OCI-LY7 (cell line): ENCODE data around the gene CHRNA7. TPM values are rescaled to one million over a fixed set of nuclear protein-coding genes. Genes with fewer than 3 reads are reported as not detected.
"Not testable (repeated sequence)": the region's sequence is repeated elsewhere in the genome, so short reads cannot be mapped to it uniquely, and the experiment has no call there.

Experiments used
- BruUV-seq: library from RNA; stranded (reverse); fragments of 400-500 nt; replicated peaks from 2 replicates; lab custom pipeline; 2021; lab: Mats Ljungman, UMichigan
- CTCF ChIA-PET: fragments of 300-600 bp; sonication (Branson Sonifier 250); formaldehyde crosslinking; loops from one replicate; lab custom pipeline; 2022; ENCODE audit warnings: antibody characterized with exemption; ENCODE audit not compliant: unreplicated experiment; lab: Charles Lee
- POLR2A ChIA-PET: fragments of 300-600 bp; sonication (Branson Sonifier 250); formaldehyde crosslinking; loops from one replicate; lab custom pipeline; 2022; ENCODE audit warnings: antibody characterized with exemption; lab: Charles Lee
- DNase-seq: peaks from one replicate; pipeline ENCODE4 v3.0.0-alpha.2; 2015; ENCODE audit warnings: low spot score
- H2AFZ ChIP-seq: fragments of 200-600 bp; sonication (generic), shearing (Covaris generic); 2 replicates; pipeline ENCODE4 v1.6.1; 2014; ENCODE audit warnings: mild to moderate bottlenecking, antibody characterized with exemption, low read length, moderate library complexity
- H3K27ac ChIP-seq: fragments of 200-600 bp; sonication (generic); 2 replicates; pipeline ENCODE4 v1.5.1; 2014; ENCODE audit warnings: mixed run types, low read depth, mild to moderate bottlenecking, moderate library complexity, low read length, inconsistent platforms; ENCODE audit not compliant: poor library complexity, severe bottlenecking
- H3K36me3 ChIP-seq: fragments of 200-600 bp; sonication (generic); 2 replicates; pipeline ENCODE4 v1.6.1; 2014; ENCODE audit warnings: mild to moderate bottlenecking, antibody characterized with exemption, low read length, moderate library complexity, mixed read lengths; ENCODE audit not compliant: insufficient read depth
- H3K4me1 ChIP-seq: fragments of 200-600 bp; sonication (generic); 2 replicates; pipeline ENCODE4 v1.5.1; 2014; ENCODE audit warnings: mild to moderate bottlenecking, low read length; ENCODE audit not compliant: insufficient read depth, poor library complexity, severe bottlenecking
- H3K4me2 ChIP-seq: fragments of 200-600 bp; sonication (generic); 2 replicates; pipeline ENCODE4 v1.6.1; 2014; ENCODE audit warnings: mild to moderate bottlenecking, low read length
- H3K4me3 ChIP-seq: fragments of 200-600 bp; sonication (generic); 2 replicates; pipeline ENCODE4 v1.5.1; 2014; ENCODE audit warnings: mild to moderate bottlenecking, low read depth, low read length; ENCODE audit not compliant: poor library complexity, severe bottlenecking
- H3K79me2 ChIP-seq: fragments of 200-600 bp; sonication (generic); 2 replicates; pipeline ENCODE4 v1.6.1; 2016; ENCODE audit warnings: low read depth, mild to moderate bottlenecking, low read length, moderate library complexity, mixed read lengths; ENCODE audit not compliant: insufficient read depth
- H3K9me2 ChIP-seq: fragments of 200-600 bp; sonication (generic); 2 replicates; pipeline ENCODE4 v1.6.1; 2016; ENCODE audit warnings: mild to moderate bottlenecking, low read length, mixed read lengths; ENCODE audit not compliant: insufficient read depth
- H3K9me3 ChIP-seq: fragments of 200-600 bp; sonication (generic); 2 replicates; pipeline ENCODE4 v1.6.1; 2014; ENCODE audit warnings: mild to moderate bottlenecking, mixed run types, low read length, mixed read lengths
- H4K20me1 ChIP-seq: fragments of 200-600 bp; sonication (generic); 2 replicates; pipeline ENCODE4 v1.6.1; 2014; ENCODE audit warnings: mild to moderate bottlenecking, antibody characterized with exemption, low read length, moderate library complexity, mixed read lengths; ENCODE audit not compliant: insufficient read depth
- CTCF ChIP-seq: fragments of 200-600 bp; sonication (generic); conservative IDR thresholded peaks from 2 replicates; pipeline ENCODE4 v1.5.1; 2014; ENCODE audit warnings: mild to moderate bottlenecking, antibody characterized with exemption, low read length, moderate library complexity, mixed read lengths
- EZH2phosphoT487 ChIP-seq: fragments of 200-600 bp; sonication (generic); IDR thresholded peaks from 2 replicates; pipeline ENCODE4 v1.6.1; 2018; ENCODE audit warnings: low read depth, borderline replicate concordance, mild to moderate bottlenecking, mixed run types, antibody characterized with exemption, low read length, moderate library complexity, mixed read lengths
- intact Hi-C: fragments of 100-400 bp; cut with micrococcal nuclease; formaldehyde crosslinking; loops from one replicate; pipeline ENCODE4 v1.10.0; 2022; ENCODE audit not compliant: unreplicated experiment
- total RNA-seq, 2 experiments: library from RNA; depleted of rRNA in 1 of 2; stranded (reverse); fragments of >200 nt in 1 of 2; shearing (Covaris generic) in 1 of 2; gene quantifications; 2 replicates each; pipeline ENCODE4 v1.2.3, GENCODE V29; 2014 to 2022

CHRNA7 gene
- total RNA-seq, 2 experiments from 2014 or later: not detected

DNA sequence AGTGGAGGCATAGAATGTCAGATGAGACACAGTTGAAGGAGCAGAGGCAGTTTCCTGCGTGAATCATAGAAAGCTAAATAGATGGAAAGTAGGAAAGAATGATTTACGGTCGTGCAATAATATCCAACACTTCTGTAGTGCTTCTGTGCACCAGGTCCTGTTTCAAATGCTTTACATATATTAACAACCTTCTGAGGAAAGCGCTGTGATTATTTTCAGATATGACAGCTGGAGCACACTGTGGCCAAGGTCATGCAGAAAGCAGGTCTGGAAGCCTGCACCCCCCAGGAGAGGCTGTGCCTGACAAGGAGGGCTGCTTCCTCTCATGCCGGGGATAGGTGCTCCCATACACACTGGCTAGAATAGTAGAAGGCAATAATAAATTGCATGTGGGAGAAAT, 104.5 kb downstream of the CHRNA7 start:
- TF ChIP-seq CTCF (no peak), EZH2phosphoT487 (no peak)
- H3K4me3 ChIP-seq: no peak overlapping the region
- no peak for DNase-seq
- no peaks in the 10 kb centered on the region for H3K36me3 ChIP-seq
- no TSS peak for BruUV-seq
- H2AFZ ChIP-seq: no peak overlapping the region
- POLR2A ChIA-PET: no interaction called here
- H3K4me2 ChIP-seq: no peak overlapping the region
- H3K79me2 ChIP-seq: no peaks in the 10 kb centered on the region
- intact Hi-C loops: no loop called here
- CTCF ChIA-PET: no interaction called here
- no peaks in the 10 kb centered on the region for H3K4me1 ChIP-seq
- no peaks in the 10 kb centered on the region for H3K9me3 ChIP-seq
- H4K20me1 ChIP-seq: no peaks in the 10 kb centered on the region
- no peaks in the 10 kb centered on the region for H3K9me2 ChIP-seq
- H3K27ac ChIP-seq: no peak overlapping the region

DNA sequence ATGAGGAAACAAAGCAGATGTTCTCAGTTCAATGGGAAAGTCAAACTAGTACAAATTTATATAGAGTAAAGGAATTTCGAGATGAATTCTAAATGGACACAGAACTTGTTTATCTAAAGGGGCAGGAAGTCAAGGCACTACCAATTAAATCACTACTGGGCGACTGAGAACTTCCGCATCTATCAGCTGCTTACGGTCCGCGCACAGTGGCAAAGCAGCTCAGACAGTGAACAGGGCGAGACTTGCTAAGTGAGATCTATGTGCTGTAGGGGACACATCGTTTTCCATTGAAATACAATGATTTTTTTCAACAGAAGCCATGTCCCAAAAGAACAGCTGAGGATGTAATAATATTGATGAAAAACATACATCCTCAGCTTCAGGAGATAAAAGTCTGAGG, 105.0 kb downstream of the CHRNA7 start:
- CTCF ChIA-PET: no interaction called here

GRCh38 chr15:32145512-32145911, 115.2 kb downstream of the CHRNA7 start:
- H3K9me3 ChIP-seq, H3K4me1 ChIP-seq, intact Hi-C loops, BruUV-seq, H3K9me2 ChIP-seq, H2AFZ ChIP-seq, H4K20me1 ChIP-seq, H3K36me3 ChIP-seq, CTCF ChIA-PET, H3K79me2 ChIP-seq, H3K4me2 ChIP-seq, H3K4me3 ChIP-seq, H3K27ac ChIP-seq, DNase-seq: not testable (repeated sequence)
- POLR2A ChIA-PET: interaction anchor here (0.6 kb wide), 1 partner anchor 16 kb away, joined by 4 read pairs; no protein-coding TSS in a partner anchor

More for the DNA sequence above, 105.0 kb downstream of the CHRNA7 start:
- H3K4me1 ChIP-seq: no peaks in the 10 kb centered on the region
- no peak overlapping the region for H3K4me3 ChIP-seq
- H3K9me2 ChIP-seq: no peaks in the 10 kb centered on the region
- no peak overlapping the region for H3K4me2 ChIP-seq
- POLR2A ChIA-PET: no interaction called here
- no peak overlapping the region for H2AFZ ChIP-seq
- H4K20me1 ChIP-seq: no peaks in the 10 kb centered on the region
- H3K79me2 ChIP-seq: no peaks in the 10 kb centered on the region
- no TSS peak for BruUV-seq
- H3K27ac ChIP-seq: no peak overlapping the region
- intact Hi-C loops: no loop called here
- no peaks in the 10 kb centered on the region for H3K9me3 ChIP-seq
- H3K36me3 ChIP-seq: no peaks in the 10 kb centered on the region
- TF ChIP-seq EZH2phosphoT487 (no peak), CTCF (no peak)
- DNase-seq: no peak
